Suprapubic skin (tissue), 4 donors: Measurements from ENCODE around the gene KLHL30. TPM values are rescaled to one million over a fixed set of nuclear protein-coding genes. Genes with fewer than 3 reads are reported as not detected.

Experiments
- DNase-seq, 2 donors: peaks; one replicate each; pipeline ENCODE4 v3.0.0-alpha.2; 2019; ENCODE audit warnings: low spot score in 2 of 2
- H3K27ac ChIP-seq: fragments of 200-600 bp; sonication (generic); one replicate; pipeline ENCODE4 v1.5.1; 2019
- H3K27me3 ChIP-seq: fragments of 200-600 bp; sonication (generic); one replicate; pipeline ENCODE4 v1.5.1; 2019
- H3K36me3 ChIP-seq: fragments of 200-600 bp; sonication (generic); one replicate; pipeline ENCODE4 v1.5.1; 2019
- H3K4me1 ChIP-seq: fragments of 200-600 bp; sonication (generic); one replicate; pipeline ENCODE4 v1.5.1; 2019
- H3K4me3 ChIP-seq: fragments of 200-600 bp; sonication (generic); one replicate; pipeline ENCODE4 v1.5.1; 2019; ENCODE audit warnings: mild to moderate bottlenecking
- H3K9me3 ChIP-seq: fragments of 200-600 bp; sonication (generic); one replicate; pipeline ENCODE4 v1.5.1; 2019
- EP300 ChIP-seq: sonication (generic); formaldehyde crosslinking; IDR thresholded peaks from one replicate; pipeline ENCODE4 v1.6.1; 2017; ENCODE audit warnings: antibody characterized with exemption
- POLR2A ChIP-seq, 2 donors: fragments of 450-650 bp; IDR thresholded peaks; one replicate each; pipeline ENCODE4 v1.6.1; 2017; ENCODE audit warnings: antibody characterized with exemption in 2 of 2, mild to moderate bottlenecking in 2 of 2, moderate library complexity in 2 of 2
- POLR2AphosphoS5 ChIP-seq, 3 donors: sonication (generic); formaldehyde crosslinking; IDR thresholded peaks; one replicate each; pipeline ENCODE4 v1.6.1; 2017; ENCODE audit warnings: antibody characterized with exemption in 3 of 3
- WGBS: methylation state at CpG from one replicate; pipeline ENCODE4 v1.1.5; 2018; 5-methylcytosine and 5-hydroxymethylcytosine counted together
- total RNA-seq, 4 donors: library from RNA; depleted of rRNA; stranded (reverse); fragments of >200 nt; gene quantifications; one replicate each; pipeline ENCODE4 v1.1.0, GENCODE V29; 2016
- TF ChIP-seq, protein P1 (sequence below), 2 donors: fragments of 200-600 bp in 1 of 2; fragments of 450-650 bp in 1 of 2; sonication (generic) in 1 of 2; IDR thresholded peaks; one replicate each; pipeline ENCODE4 v1.5.1; 2016 to 2019; ENCODE audit warnings: antibody characterized with exemption in 2 of 2, mild to moderate bottlenecking in 1 of 2, moderate library complexity in 1 of 2

Gene KLHL30
- total RNA-seq, 4 donors from 2014 or later = 0.13 to 0.23 TPM; not detected in 2

- TF ChIP-seq POLR2A (IDR thresholded peaks at IDR 0.05) = no peak
- no peak for TF ChIP-seq EP300
- no peak for TF ChIP-seq POLR2AphosphoS5 (IDR thresholded peaks at IDR 0.05)
- TF ChIP-seq, protein P1, sequence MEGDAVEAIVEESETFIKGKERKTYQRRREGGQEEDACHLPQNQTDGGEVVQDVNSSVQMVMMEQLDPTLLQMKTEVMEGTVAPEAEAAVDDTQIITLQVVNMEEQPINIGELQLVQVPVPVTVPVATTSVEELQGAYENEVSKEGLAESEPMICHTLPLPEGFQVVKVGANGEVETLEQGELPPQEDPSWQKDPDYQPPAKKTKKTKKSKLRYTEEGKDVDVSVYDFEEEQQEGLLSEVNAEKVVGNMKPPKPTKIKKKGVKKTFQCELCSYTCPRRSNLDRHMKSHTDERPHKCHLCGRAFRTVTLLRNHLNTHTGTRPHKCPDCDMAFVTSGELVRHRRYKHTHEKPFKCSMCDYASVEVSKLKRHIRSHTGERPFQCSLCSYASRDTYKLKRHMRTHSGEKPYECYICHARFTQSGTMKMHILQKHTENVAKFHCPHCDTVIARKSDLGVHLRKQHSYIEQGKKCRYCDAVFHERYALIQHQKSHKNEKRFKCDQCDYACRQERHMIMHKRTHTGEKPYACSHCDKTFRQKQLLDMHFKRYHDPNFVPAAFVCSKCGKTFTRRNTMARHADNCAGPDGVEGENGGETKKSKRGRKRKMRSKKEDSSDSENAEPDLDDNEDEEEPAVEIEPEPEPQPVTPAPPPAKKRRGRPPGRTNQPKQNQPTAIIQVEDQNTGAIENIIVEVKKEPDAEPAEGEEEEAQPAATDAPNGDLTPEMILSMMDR (IDR thresholded peaks at IDR 0.05) = no peak
- WGBS = 80% methylated on average over 16 of the region's 18 CpGs
- Histone ChIP-seq H3K27me3 (peaks cover 22% of the 10 kb centered on the region), H3K27ac (no peak overlapping the region), H3K4me3 (no peak overlapping the region), H3K36me3 (no peaks in the 10 kb centered on the region), H3K9me3 (no peaks in the 10 kb centered on the region), H3K4me1 (peaks cover 13% of the 10 kb centered on the region)
- DNase-seq = no peak
Observed at GRCh38 chr2:238155761-238156694, 17.6 kb downstream of the KLHL30 start.

GRCh38 chr2:238157506-238158017 is 19.1 kb downstream of the KLHL30 start:
- peaks cover 13% of the 10 kb centered on the region for H3K4me1 ChIP-seq
- no peaks in the 10 kb centered on the region for H3K36me3 ChIP-seq
- TF ChIP-seq, protein P1 (IDR thresholded peaks at IDR 0.05) = no peak
- no peak for TF ChIP-seq POLR2AphosphoS5 (IDR thresholded peaks at IDR 0.05)
- TF ChIP-seq POLR2A (IDR thresholded peaks at IDR 0.05) = no peak
- no peak for TF ChIP-seq EP300
- WGBS = 64% methylated on average over 3 of the region's 14 CpGs
- no peak for DNase-seq
- no peak overlapping the region for H3K27ac ChIP-seq
- no peaks in the 10 kb centered on the region for H3K9me3 ChIP-seq
- peaks cover 32% of the 10 kb centered on the region for H3K27me3 ChIP-seq
- no peak overlapping the region for H3K4me3 ChIP-seq

GRCh38 chr2:238158018-238158508 is 19.6 kb downstream of the KLHL30 start:
- 69% methylated on average over 7 of the region's 21 CpGs for WGBS
- DNase-seq = no peak
- Histone ChIP-seq H3K4me1 (peaks cover 13% of the 10 kb centered on the region), H3K27me3 (peaks cover 36% of the 10 kb centered on the region), H3K36me3 (no peaks in the 10 kb centered on the region), H3K27ac (no peak overlapping the region), H3K9me3 (no peaks in the 10 kb centered on the region), H3K4me3 (no peak overlapping the region)
- TF ChIP-seq POLR2AphosphoS5 (IDR thresholded peaks at IDR 0.05) (no peak), POLR2A (IDR thresholded peaks at IDR 0.05) (no peak), EP300 (no peak)
- TF ChIP-seq, protein P1 (IDR thresholded peaks at IDR 0.05) = no peak

GRCh38 chr2:238158509-238159070 is 20.1 kb downstream of the KLHL30 start, which contains the start of gene ERFE:
TSS of gene ERFE (plus strand) at chr2:238158970. CDS start at chr2:238159008, 38 bp downstream.
- 28% methylated on average over 10 of the region's 61 CpGs for WGBS
- Histone ChIP-seq H3K4me3 (peak within 1 kb of the TSS; percentile 44), H3K27me3 (peaks cover 41% of the 10 kb centered on the region), H3K4me1 (peaks cover 15% of the 10 kb centered on the region), H3K9me3 (no peaks in the 10 kb centered on the region), H3K36me3 (no peaks in the 10 kb centered on the region), H3K27ac (no peak within 1 kb of the TSS)
- no peak for DNase-seq
- no peak for TF ChIP-seq EP300
- TF ChIP-seq, protein P1 (IDR thresholded peaks at IDR 0.05) = peak in 1 of 2 donors; percentile 64
